ENCODE data around the gene TMCO6. TPM values are rescaled to one million over a fixed set of nuclear protein-coding genes. Genes with fewer than 3 reads are reported as not detected.

TMCO6 gene
- total and polyA plus RNA-seq, 9 of the 15 experiments (the other 6 are each of a cell fraction or from before 2014, with no cell fraction given) = 3.4 to 46.4 (median 16.7) TPM

- no peak; the same call in 1 of the 2 replicates for TF ChIP-seq REST (IDR thresholded peaks at IDR 0.05; ENCODE audit: borderline replicate concordance)
- TF ChIP-seq REST (CRISPR knock-in tag; IDR thresholded peaks at IDR 0.05; ENCODE audit: low read depth) = no peak
- no peak for TF ChIP-seq NFE2L1 (tag; IDR thresholded peaks at IDR 0.05; ENCODE audit: borderline replicate concordance, low read depth)
- peak; percentile 39; the same call in 1 of the 2 replicates for TF ChIP-seq E2F1 (CRISPR knock-in tag; IDR thresholded peaks at IDR 0.05)
- no peak for TF ChIP-seq CHD4 (IDR thresholded peaks at IDR 0.05; ENCODE audit: insufficient read depth, insufficient replicate concordance, low read depth, low read length, poor library complexity, severe bottlenecking)
- no peak for TF ChIP-seq HINFP (tag; conservative IDR thresholded peaks at IDR 0.05; ENCODE audit: low read depth)
- no peak for TF ChIP-seq PHB (CRISPR knock-in tag; IDR thresholded peaks at IDR 0.05)
- TF ChIP-seq ERF (CRISPR knock-in tag; IDR thresholded peaks at IDR 0.05) = 0 out of 2 replicates have a peak, but pooled peaks have one; percentile 27
- 0 out of 2 replicates have a peak, but pooled peaks have one; percentile 52 for TF ChIP-seq GATAD2A (IDR thresholded peaks at IDR 0.05)
- TF ChIP-seq RHOXF2B (CRISPR knock-in tag; conservative IDR thresholded peaks at IDR 0.05) = no peak
- TF ChIP-seq ID3 (CRISPR knock-in tag; IDR thresholded peaks at IDR 0.05) = no peak
- peak; percentile 78; the same call in 1 of the 2 replicates for TF ChIP-seq ID3 (tag; IDR thresholded peaks at IDR 0.05)
- TF ChIP-seq VEZF1 (CRISPR knock-in tag; IDR thresholded peaks at IDR 0.05) = peak; percentile 97
These were observed at the start of gene TMCO6 (continued) for GRCh38 chr5:140639148-140639981.

All from K562 (cell line).